Right lobe of liver (tissue), 6 donors: ENCODE measurements around the gene EBP. TPM values are rescaled to one million over a fixed set of nuclear protein-coding genes. Genes with fewer than 3 reads are reported as not detected.

Source experiments
- ATAC-seq, 4 donors: fragments of 200-7000 bp; cut with Tn5 transposase; one replicate each; pipeline ENCODE4 v1.9.1; 2020; ENCODE audit warnings: mild to moderate bottlenecking in 4 of 4, moderate library complexity in 4 of 4
- DNase-seq, 3 donors: peaks; one replicate each; pipeline ENCODE4 v3.0.0-alpha.2; 2020
- H3K27ac ChIP-seq, 3 donors: fragments of 200-600 bp; one replicate each; pipeline ENCODE4 v1.8.0; 2022
- H3K27me3 ChIP-seq, 2 donors: fragments of 200-600 bp; one replicate each; pipeline ENCODE4 v1.8.0; 2022
- H3K36me3 ChIP-seq, 4 donors: fragments of 200-600 bp; sonication (generic) in 1 of 4; one replicate each; pipeline versions ENCODE4 v1.5.1 to v1.8.0; 2017 to 2022; ENCODE audit warnings: control low read depth in 1 of 4
- H3K4me1 ChIP-seq, 4 donors: fragments of 200-600 bp; sonication (generic) in 1 of 4; one replicate each; pipeline versions ENCODE4 v1.5.1 to v1.8.0; 2017 to 2022; ENCODE audit warnings: control low read depth in 1 of 4
- H3K4me3 ChIP-seq, 3 donors: fragments of 200-600 bp; one replicate each; pipeline ENCODE4 v1.8.0; 2022
- H3K9me3 ChIP-seq, 4 donors: fragments of 200-600 bp; sonication (generic) in 1 of 4; one replicate each; pipeline versions ENCODE4 v1.5.1 to v1.8.0; 2017 to 2022; ENCODE audit warnings: control low read depth in 1 of 4
- CTCF ChIP-seq, 4 donors: fragments of 200-600 bp in 3 of 4; fragments of 450-650 bp in 1 of 4; IDR thresholded peaks; one replicate each; pipeline versions ENCODE4 v1.5.1 to v1.8.0; 2016 to 2022; ENCODE audit warnings: antibody characterized with exemption in 4 of 4, mild to moderate bottlenecking in 2 of 4
- POLR2A ChIP-seq: fragments of 450-650 bp; IDR thresholded peaks from one replicate; pipeline ENCODE4 v1.6.1; 2017; ENCODE audit warnings: antibody characterized with exemption, mild to moderate bottlenecking
- WGBS: methylation state at CpG from one replicate; pipeline ENCODE4 v1.1.6; 2018; ENCODE audit warnings: low coverage, low lambda C conversion rate; ENCODE audit not compliant: insufficient coverage; ENCODE audit errors: missing lambda C conversion rate; 5-methylcytosine and 5-hydroxymethylcytosine counted together
- intact Hi-C, 2 donors: fragments of 100-400 bp; cut with DNase I; formaldehyde crosslinking; loops; one replicate each; pipeline versions ENCODE4 v1.11.2 to v1.14.1; 2022
- total RNA-seq, 6 experiments: library from RNA; depleted of rRNA in 2 of 6; stranded (reverse); fragments of >200 nt in 2 of 6; fragmentation: NEBNext Ultra II Directional in 3 of 6; extraction: Animal tissue kit (Norgen Biotek cat#: 25700) in 3 of 6; gene quantifications; one replicate each; pipeline versions ENCODE4 v1.1.0 to v1.2.4, GENCODE V29; 2016 to 2023
- donor health status: DM: no; HTN: yes; CAD: no.
- donor health status: DM: no; HTN: no; CAD: no.
- donor health status: DM: no; HTN: no; CAD: no.
- donor health status: DM: no; HTN: yes; CAD: no.
- donor health status: DM: no; HTN: yes; CAD: no.

The EBP gene
- total RNA-seq, 6 experiments from 2014 or later: 150 to 276 (median 225) TPM

GRCh38 chrX:48480583-48480982 lies 41.0 kb upstream of the EBP start:
- ATAC-seq: no peak
- no peaks in the 10 kb centered on the region for H3K36me3 ChIP-seq
- H3K9me3 ChIP-seq: no peaks in the 10 kb centered on the region
- no peak for DNase-seq
- no peak for TF ChIP-seq POLR2A
- TF ChIP-seq CTCF (IDR thresholded peaks at IDR 0.05): no peak
- H3K4me3 ChIP-seq: no peak overlapping the region
- intact Hi-C loops: no loop called here
- 79% methylated on average over 3 of the region's 3 CpGs for WGBS
- peaks cover 0 to 6% (median 0%) of the 10 kb centered on the region in 4 donors for H3K4me1 ChIP-seq
- H3K27ac ChIP-seq: no peak overlapping the region
- no peaks in the 10 kb centered on the region for H3K27me3 ChIP-seq

GRCh38 chrX:48482526-48482925 lies 39.1 kb upstream of the EBP start:
- Histone ChIP-seq H3K36me3 (no peaks in the 10 kb centered on the region), H3K9me3 (no peaks in the 10 kb centered on the region), H3K4me3 (no peak overlapping the region), H3K27me3 (no peaks in the 10 kb centered on the region), H3K27ac (no peak overlapping the region), H3K4me1 (no peaks in the 10 kb centered on the region)
- TF ChIP-seq POLR2A (no peak), CTCF (IDR thresholded peaks at IDR 0.05) (no peak)
- ATAC-seq (no peak), DNase-seq (no peak)
- 100% methylated on average over 1 of the region's 7 CpGs for WGBS
- intact Hi-C loops: no loop called here

GRCh38 chrX:48487362-48487798 lies 34.2 kb upstream of the EBP start:
- TF ChIP-seq CTCF (IDR thresholded peaks at IDR 0.05): no peak
- TF ChIP-seq POLR2A: no peak
- WGBS: 60% methylated on average over 3 of the region's 10 CpGs
- no peaks in the 10 kb centered on the region for H3K9me3 ChIP-seq
- intact Hi-C loops: no loop called here
- no peak overlapping the region for H3K4me3 ChIP-seq
- H3K36me3 ChIP-seq: no peaks in the 10 kb centered on the region
- H3K27me3 ChIP-seq: no peaks in the 10 kb centered on the region
- ATAC-seq: no peak
- DNase-seq: peak in 1 of 3 donors; percentile 3
- H3K4me1 ChIP-seq: no peaks in the 10 kb centered on the region
- no peak overlapping the region for H3K27ac ChIP-seq

- Histone ChIP-seq H3K4me1 (no peaks in the 10 kb centered on the region), H3K27ac (no peak overlapping the region), H3K36me3 (no peaks in the 10 kb centered on the region), H3K9me3 (no peaks in the 10 kb centered on the region), H3K27me3 (no peaks in the 10 kb centered on the region), H3K4me3 (no peak overlapping the region)
- DNase-seq (peak in 1 of 3 donors; percentile 18), ATAC-seq (no peak)
- no peak for TF ChIP-seq CTCF (IDR thresholded peaks at IDR 0.05)
- TF ChIP-seq POLR2A: no peak
- intact Hi-C loops: no loop called here
- no CpG with 5 or more reads among the region's 3 CpGs for WGBS
These were observed 33.6 kb upstream of the EBP start for GRCh38 chrX:48488034-48488433.

GRCh38 chrX:48489296-48489695 lies 32.3 kb upstream of the EBP start:
- no peaks in the 10 kb centered on the region for H3K36me3 ChIP-seq
- 81% methylated on average over 8 of the region's 9 CpGs for WGBS
- ATAC-seq (no peak), DNase-seq (peak in 1 of 3 donors; percentile 17)
- no peak overlapping the region for H3K27ac ChIP-seq
- H3K9me3 ChIP-seq: no peaks in the 10 kb centered on the region
- H3K27me3 ChIP-seq: no peaks in the 10 kb centered on the region
- no peaks in the 10 kb centered on the region for H3K4me1 ChIP-seq
- intact Hi-C loops: no loop called here
- TF ChIP-seq CTCF (IDR thresholded peaks at IDR 0.05): no peak
- no peak for TF ChIP-seq POLR2A
- H3K4me3 ChIP-seq: no peak overlapping the region
